OCI-LY7 (cell line): ENCODE results near the gene ARMC9. TPM values are rescaled to one million over a fixed set of nuclear protein-coding genes. Genes with fewer than 3 reads are reported as not detected.
"Not testable (repeated sequence)": the region's sequence is repeated elsewhere in the genome, so short reads cannot be mapped to it uniquely, and the experiment has no call there.

ENCODE experiments used
- BruUV-seq: library from RNA; stranded (reverse); fragments of 400-500 nt; replicated peaks from 2 replicates; lab custom pipeline; 2021; lab: Mats Ljungman, UMichigan
- CTCF ChIA-PET: fragments of 300-600 bp; sonication (Branson Sonifier 250); formaldehyde crosslinking; loops from one replicate; lab custom pipeline; 2022; ENCODE audit warnings: antibody characterized with exemption; ENCODE audit not compliant: unreplicated experiment; lab: Charles Lee
- POLR2A ChIA-PET: fragments of 300-600 bp; sonication (Branson Sonifier 250); formaldehyde crosslinking; loops from one replicate; lab custom pipeline; 2022; ENCODE audit warnings: antibody characterized with exemption; lab: Charles Lee
- DNase-seq: peaks from one replicate; pipeline ENCODE4 v3.0.0-alpha.2; 2015; ENCODE audit warnings: low spot score
- H2AFZ ChIP-seq: fragments of 200-600 bp; sonication (generic), shearing (Covaris generic); 2 replicates; pipeline ENCODE4 v1.6.1; 2014; ENCODE audit warnings: mild to moderate bottlenecking, antibody characterized with exemption, low read length, moderate library complexity
- H3K27ac ChIP-seq: fragments of 200-600 bp; sonication (generic); 2 replicates; pipeline ENCODE4 v1.5.1; 2014; ENCODE audit warnings: mixed run types, low read depth, mild to moderate bottlenecking, moderate library complexity, low read length, inconsistent platforms; ENCODE audit not compliant: poor library complexity, severe bottlenecking
- H3K36me3 ChIP-seq: fragments of 200-600 bp; sonication (generic); 2 replicates; pipeline ENCODE4 v1.6.1; 2014; ENCODE audit warnings: mild to moderate bottlenecking, antibody characterized with exemption, low read length, moderate library complexity, mixed read lengths; ENCODE audit not compliant: insufficient read depth
- H3K4me1 ChIP-seq: fragments of 200-600 bp; sonication (generic); 2 replicates; pipeline ENCODE4 v1.5.1; 2014; ENCODE audit warnings: mild to moderate bottlenecking, low read length; ENCODE audit not compliant: insufficient read depth, poor library complexity, severe bottlenecking
- H3K4me2 ChIP-seq: fragments of 200-600 bp; sonication (generic); 2 replicates; pipeline ENCODE4 v1.6.1; 2014; ENCODE audit warnings: mild to moderate bottlenecking, low read length
- H3K4me3 ChIP-seq: fragments of 200-600 bp; sonication (generic); 2 replicates; pipeline ENCODE4 v1.5.1; 2014; ENCODE audit warnings: mild to moderate bottlenecking, low read depth, low read length; ENCODE audit not compliant: poor library complexity, severe bottlenecking
- H3K79me2 ChIP-seq: fragments of 200-600 bp; sonication (generic); 2 replicates; pipeline ENCODE4 v1.6.1; 2016; ENCODE audit warnings: low read depth, mild to moderate bottlenecking, low read length, moderate library complexity, mixed read lengths; ENCODE audit not compliant: insufficient read depth
- H3K9me2 ChIP-seq: fragments of 200-600 bp; sonication (generic); 2 replicates; pipeline ENCODE4 v1.6.1; 2016; ENCODE audit warnings: mild to moderate bottlenecking, low read length, mixed read lengths; ENCODE audit not compliant: insufficient read depth
- H3K9me3 ChIP-seq: fragments of 200-600 bp; sonication (generic); 2 replicates; pipeline ENCODE4 v1.6.1; 2014; ENCODE audit warnings: mild to moderate bottlenecking, mixed run types, low read length, mixed read lengths
- H4K20me1 ChIP-seq: fragments of 200-600 bp; sonication (generic); 2 replicates; pipeline ENCODE4 v1.6.1; 2014; ENCODE audit warnings: mild to moderate bottlenecking, antibody characterized with exemption, low read length, moderate library complexity, mixed read lengths; ENCODE audit not compliant: insufficient read depth
- intact Hi-C: fragments of 100-400 bp; cut with micrococcal nuclease; formaldehyde crosslinking; loops from one replicate; pipeline ENCODE4 v1.10.0; 2022; ENCODE audit not compliant: unreplicated experiment
- total RNA-seq, 2 experiments: library from RNA; depleted of rRNA in 1 of 2; stranded (reverse); fragments of >200 nt in 1 of 2; shearing (Covaris generic) in 1 of 2; gene quantifications; 2 replicates each; pipeline ENCODE4 v1.2.3, GENCODE V29; 2014 to 2022
- TF ChIP-seq, protein P1 (sequence below): fragments of 200-600 bp; sonication (generic); conservative IDR thresholded peaks from 2 replicates; pipeline ENCODE4 v1.5.1; 2014; ENCODE audit warnings: mild to moderate bottlenecking, antibody characterized with exemption, low read length, moderate library complexity, mixed read lengths

The ARMC9 gene
- total RNA-seq, 2 experiments from 2014 or later = 6.6 to 12.2 TPM

DNA sequence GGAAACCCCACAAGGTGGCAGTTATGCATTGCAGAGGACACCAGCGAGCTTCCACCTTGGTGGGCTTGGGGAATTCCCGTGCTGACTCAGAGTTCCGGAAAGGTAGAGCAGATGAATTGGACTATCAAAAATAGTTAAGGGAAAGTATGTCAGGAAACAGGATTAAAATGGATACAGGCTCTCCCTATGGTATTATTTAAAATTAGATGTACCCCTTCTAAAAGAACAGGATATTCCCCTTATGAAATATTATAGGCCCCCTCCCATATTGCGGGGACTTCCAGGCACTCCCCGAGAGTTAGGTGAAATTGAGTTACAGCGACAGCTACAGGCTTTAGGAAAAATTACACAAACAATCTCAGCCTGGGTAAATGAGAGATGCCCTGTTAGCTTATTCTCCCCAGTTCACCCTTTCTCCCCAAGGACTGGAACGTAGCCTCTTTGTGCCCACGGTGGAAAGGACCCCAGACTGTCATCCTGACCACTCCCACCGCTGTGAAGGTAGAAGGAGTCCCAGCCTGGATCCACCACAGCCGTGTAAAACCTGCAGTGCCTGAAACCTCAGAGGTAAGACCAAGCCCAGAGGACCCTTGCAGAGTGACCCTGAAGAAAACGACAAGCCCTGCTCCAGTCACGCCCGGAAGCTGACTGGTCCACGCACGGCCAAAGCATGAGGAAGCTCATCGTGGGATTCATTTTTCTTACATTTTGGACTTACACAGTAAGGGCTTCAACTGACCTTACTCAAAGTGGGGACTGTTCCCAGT is 207.4 kb downstream of the ARMC9 start:
- not testable (repeated sequence) for H4K20me1 ChIP-seq, H3K4me3 ChIP-seq, H3K36me3 ChIP-seq, DNase-seq, BruUV-seq, H3K79me2 ChIP-seq, H3K27ac ChIP-seq, H3K9me2 ChIP-seq, H3K9me3 ChIP-seq
- Histone ChIP-seq H2AFZ (peak overlapping the region; percentile 88), H3K4me1 (peaks cover 17% of the 10 kb centered on the region), H3K4me2 (peak overlapping the region; percentile 12; the same call in 1 of the 2 replicates)
- TF ChIP-seq, protein P1, sequence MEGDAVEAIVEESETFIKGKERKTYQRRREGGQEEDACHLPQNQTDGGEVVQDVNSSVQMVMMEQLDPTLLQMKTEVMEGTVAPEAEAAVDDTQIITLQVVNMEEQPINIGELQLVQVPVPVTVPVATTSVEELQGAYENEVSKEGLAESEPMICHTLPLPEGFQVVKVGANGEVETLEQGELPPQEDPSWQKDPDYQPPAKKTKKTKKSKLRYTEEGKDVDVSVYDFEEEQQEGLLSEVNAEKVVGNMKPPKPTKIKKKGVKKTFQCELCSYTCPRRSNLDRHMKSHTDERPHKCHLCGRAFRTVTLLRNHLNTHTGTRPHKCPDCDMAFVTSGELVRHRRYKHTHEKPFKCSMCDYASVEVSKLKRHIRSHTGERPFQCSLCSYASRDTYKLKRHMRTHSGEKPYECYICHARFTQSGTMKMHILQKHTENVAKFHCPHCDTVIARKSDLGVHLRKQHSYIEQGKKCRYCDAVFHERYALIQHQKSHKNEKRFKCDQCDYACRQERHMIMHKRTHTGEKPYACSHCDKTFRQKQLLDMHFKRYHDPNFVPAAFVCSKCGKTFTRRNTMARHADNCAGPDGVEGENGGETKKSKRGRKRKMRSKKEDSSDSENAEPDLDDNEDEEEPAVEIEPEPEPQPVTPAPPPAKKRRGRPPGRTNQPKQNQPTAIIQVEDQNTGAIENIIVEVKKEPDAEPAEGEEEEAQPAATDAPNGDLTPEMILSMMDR = peak; percentile 72
- ChIA-PET CTCF (interaction anchor here (1.2 to 1.8 kb wide), 3 partner anchors 11 to 109 kb away, joined by 3 to 10 read pairs (median 8); partner anchors contain the start of gene B3GNT7), POLR2A (interaction anchor here (0.6 to 0.9 kb wide), 2 partner anchors 178 to 182 kb away, joined by 3 read pairs; no protein-coding TSS in a partner anchor)
- intact Hi-C loops = loop anchor here (1.0 to 5.0 kb wide), 2 partner anchors 108 to 303 kb away; no protein-coding TSS in a partner anchor

DNA sequence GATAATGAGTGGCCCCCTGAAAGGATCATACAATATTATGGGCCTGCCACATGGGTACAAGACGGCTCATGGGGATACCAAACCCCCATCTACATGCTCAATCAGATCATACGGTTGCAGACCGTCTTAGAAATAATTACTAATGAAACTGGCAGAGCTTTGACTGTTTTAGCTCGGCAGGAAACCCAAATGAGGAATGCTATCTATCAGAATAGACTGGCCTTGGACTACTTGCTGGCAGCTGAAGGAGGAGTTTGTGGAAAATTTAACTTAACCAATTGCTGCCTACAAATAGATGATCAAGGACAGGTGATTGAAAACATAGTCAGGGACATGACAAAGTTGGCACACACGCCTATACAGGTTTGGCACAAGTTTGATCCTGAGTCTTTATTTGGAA is 209.3 kb downstream of the ARMC9 start:
- H3K9me3 ChIP-seq = peaks cover 15% of the 10 kb centered on the region; the same call in 1 of the 2 replicates
- H3K27ac ChIP-seq, H3K9me2 ChIP-seq, H3K4me2 ChIP-seq, H2AFZ ChIP-seq, POLR2A ChIA-PET, DNase-seq, H3K4me3 ChIP-seq, CTCF ChIA-PET, H3K79me2 ChIP-seq, H3K36me3 ChIP-seq, BruUV-seq, H4K20me1 ChIP-seq: not testable (repeated sequence)
- H3K4me1 ChIP-seq = peaks cover 17% of the 10 kb centered on the region
- intact Hi-C loops = loop anchor here (5.0 kb wide), 1 partner anchor 305 kb away; no protein-coding TSS in a partner anchor

DNA sequence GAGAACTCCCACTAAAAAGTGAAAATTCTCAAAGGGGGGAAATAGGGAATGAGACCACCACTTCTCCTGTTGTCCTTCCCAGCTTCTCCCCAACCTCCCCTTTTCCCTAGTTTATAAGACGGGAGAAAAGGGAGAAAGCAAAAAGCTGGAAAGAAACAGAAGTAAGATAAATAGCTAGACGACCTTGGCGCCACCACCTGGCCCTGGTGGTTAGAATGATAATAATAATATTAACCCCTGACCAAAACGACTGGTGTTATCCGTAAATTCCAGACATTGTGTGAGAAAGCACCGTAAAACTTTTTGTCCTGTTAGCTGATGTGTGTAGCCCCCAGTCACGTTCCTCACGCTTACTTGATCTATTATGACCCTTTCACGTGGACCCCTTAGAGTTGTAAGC is 209.9 kb downstream of the ARMC9 start:
- H4K20me1 ChIP-seq, H3K9me2 ChIP-seq, H3K36me3 ChIP-seq, H2AFZ ChIP-seq, H3K4me3 ChIP-seq, BruUV-seq, H3K4me2 ChIP-seq, H3K27ac ChIP-seq, POLR2A ChIA-PET, H3K79me2 ChIP-seq, CTCF ChIA-PET, DNase-seq: not testable (repeated sequence)
- peaks cover 15% of the 10 kb centered on the region; the same call in 1 of the 2 replicates for H3K9me3 ChIP-seq
- peaks cover 17% of the 10 kb centered on the region for H3K4me1 ChIP-seq
- intact Hi-C loops = loop anchor here (5.0 kb wide), 1 partner anchor 306 kb away; no protein-coding TSS in a partner anchor
